Measurements from ENCODE around the gene CARM1.
"Not testable (repeated sequence)": the region's sequence is repeated elsewhere in the genome, so short reads cannot be mapped to it uniquely, and the experiment has no call there.

CARM1 gene

DNA sequence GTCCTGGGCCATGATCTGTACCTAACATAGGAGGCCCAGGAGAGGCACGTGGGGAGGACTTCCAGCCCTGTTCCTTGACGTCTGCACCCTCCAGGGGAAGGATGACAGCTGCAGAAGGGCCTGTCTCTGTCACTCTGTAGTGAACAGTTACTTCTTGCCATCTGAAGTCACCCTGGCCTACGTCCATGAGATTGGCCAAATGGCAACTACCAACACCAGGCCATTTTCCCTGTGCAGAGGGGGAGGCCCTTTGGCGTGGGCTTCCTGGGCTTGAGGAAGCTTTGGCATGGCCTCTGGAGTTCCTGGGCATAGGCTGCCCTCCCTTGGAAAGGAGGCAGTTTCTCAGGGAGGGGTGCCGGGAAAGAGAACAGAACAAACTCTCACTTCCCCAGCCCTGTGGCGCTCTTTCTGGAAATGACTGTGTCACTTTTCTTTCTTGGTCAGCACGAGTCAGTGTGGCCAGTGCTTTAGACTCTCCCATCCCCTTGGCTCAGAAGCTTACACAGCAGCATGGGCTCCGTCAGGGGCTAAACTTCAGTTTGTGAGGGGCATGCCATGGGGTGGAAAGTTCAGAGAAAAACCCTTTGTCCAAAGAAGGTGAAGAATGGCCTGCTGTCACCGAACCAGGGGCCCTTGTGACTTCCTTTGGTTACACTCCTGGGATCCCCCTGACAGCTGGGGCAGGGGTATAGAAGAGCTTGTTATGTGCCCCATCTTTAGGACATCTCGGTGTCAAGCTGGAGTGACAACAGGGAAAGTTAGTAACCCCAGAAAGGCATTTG, 5.3 kb downstream of the CARM1 start:
- no peak for DNase-seq

DNA sequence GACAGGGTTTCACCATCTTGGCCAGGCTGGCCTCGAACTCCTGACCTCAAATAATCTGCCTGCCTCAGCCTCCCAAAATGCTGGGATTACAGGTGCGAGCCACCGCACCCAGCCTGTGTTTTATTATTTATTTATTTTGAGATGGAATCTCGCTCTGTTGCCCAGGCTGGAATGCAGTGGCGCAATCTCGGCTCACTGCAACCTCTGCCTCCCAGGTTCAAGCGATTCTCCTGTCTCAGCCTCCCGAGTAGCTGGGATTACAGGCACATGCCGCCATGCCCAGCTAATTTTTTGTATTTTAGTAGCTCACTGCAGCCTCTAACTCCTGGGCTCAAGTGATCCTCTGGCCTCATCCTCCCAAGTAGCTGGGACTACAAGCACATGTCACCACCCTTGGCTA, 6.3 kb downstream of the CARM1 start:
- DNase-seq: not testable (repeated sequence)

DNA sequence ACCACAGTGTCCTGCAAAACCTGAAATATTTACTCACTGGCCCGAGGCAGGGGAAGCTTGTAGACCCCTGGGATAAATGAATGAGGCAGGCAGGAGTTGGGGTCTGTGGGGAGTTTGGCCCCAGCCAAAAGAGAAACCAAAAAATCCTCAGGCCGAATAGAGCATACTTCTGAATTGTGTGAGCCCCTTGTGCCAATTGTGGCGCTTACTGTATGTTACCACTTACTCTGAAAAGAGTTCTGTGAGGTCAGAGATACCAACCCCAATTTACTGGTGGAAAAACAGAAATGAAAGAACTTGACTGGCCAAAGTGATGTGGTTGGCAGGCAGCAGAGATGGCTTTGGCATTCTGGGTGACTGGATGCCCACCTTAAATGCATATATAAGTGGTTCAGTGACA, 6.9 kb downstream of the CARM1 start:
- DNase-seq: no peak

DNA sequence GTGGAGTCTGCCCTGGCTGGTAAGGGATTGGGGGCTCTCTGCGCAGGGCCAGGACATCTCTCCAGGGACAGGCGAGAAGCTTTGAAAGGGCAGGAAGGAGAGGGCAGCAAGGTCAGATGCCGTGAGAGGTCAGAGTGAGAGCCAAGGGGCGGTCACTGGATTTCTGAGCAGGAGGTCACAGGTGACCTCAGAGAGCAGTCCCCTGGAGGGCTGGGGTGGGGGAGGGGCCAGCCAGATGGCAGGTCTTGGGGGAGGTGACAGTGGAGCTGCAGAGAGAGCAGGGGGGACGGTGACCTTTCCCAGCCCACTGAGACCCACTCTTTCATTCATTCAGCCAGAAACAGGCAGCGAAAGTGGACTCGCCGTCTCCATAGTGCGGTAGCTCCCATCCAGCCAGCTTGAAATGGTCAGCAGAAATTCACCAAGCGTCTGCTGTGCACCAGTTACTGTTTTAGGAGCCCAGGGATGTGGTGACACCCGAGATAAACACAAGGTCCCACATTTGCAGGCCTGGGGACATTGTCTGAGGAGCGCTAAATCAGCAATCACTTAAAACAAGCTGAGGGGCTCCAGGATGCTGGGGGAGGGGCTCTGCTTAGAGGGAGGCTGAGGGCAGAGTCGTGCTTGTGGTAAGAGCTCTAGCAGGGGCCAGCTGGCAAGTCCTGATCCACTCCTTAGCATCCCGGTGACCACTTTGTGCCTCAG, 10.2 kb downstream of the CARM1 start:
- DNase-seq: no peak

DNA sequence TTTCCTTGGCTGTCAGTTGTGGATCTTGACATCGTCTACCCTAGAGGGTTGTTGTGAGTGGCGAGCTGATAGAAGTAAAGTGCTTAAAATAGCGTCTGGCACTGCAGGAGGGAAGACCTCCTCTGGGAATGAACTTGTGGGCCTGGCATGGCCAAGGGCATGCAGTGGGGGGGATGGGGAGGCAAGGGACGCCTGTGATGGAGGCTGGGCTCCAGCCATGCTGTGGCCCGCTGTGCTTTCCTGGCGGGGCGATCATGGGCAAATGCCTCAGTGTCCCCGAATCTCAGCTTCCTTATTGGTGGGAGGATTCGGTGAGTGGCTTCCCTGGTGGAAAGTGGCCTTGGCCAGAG, 10.7 kb downstream of the CARM1 start:
- no peak for DNase-seq

DNA sequence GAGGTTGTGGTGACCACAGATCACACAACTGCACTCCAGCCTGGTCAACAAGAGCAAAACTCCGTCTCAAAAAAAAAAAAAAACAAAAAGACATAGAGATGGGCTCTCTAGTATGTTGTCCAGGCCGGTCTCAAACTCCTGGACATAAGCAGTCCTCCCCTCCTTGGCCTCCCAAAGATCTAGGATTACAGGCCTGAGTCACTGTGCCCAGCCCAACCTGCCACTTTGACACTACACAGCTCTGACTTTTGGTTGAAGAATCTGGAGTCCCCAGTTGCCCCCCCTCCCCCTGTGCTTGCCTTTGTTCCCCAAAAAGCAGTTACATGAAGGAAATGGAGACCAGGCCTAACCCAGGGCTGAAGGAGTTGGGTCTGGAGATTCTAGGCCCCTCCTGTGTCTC, 12.9 kb downstream of the CARM1 start:
- DNase-seq: no peak

DNA sequence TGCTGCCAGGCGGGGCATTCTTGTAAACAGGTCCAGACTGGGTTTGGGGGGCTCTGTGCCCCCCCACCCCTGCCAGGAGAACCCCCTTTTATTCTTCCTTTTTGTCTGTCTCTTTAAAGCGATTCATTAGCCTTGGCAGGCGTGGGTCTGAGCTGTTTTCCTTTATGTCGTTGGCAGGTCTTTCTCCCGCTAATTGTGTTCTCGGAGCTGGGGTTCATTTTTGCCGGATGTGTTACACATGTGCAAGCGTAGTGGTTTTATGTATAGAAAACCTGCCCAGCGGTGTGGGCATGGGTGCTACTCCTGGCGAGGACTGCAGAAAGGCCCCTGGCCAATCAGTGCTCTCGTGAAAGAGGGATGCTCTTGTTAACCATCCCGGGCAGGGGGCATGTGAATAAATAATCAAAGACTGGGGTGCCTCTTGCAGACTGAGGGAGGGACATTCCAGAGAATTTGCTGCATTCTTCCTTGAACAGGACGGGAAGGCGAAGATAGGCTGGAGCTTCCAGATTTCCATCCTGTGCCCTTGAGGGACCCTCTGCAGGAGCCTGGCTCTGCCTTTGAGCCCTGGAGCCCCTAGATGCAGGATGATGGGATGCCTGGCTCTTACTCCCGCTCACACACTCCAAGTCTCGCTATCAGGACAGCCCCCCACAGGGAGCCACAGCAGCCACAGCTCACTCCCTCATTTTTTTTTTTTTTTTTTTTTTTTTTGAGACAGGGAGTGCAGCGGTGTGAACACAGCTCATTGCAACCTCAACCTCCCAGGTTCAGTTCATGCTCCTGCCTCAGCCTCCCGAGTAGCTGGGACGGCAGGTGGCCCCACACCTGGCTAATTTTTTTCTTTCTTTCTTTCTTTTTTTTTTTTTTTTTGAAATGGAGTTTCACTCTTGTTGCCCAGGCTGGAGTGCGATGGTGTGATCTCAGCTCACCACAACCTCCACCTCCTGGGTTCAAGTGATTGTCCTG, 14.1 kb downstream of the CARM1 start:
- no peak for DNase-seq

DNA sequence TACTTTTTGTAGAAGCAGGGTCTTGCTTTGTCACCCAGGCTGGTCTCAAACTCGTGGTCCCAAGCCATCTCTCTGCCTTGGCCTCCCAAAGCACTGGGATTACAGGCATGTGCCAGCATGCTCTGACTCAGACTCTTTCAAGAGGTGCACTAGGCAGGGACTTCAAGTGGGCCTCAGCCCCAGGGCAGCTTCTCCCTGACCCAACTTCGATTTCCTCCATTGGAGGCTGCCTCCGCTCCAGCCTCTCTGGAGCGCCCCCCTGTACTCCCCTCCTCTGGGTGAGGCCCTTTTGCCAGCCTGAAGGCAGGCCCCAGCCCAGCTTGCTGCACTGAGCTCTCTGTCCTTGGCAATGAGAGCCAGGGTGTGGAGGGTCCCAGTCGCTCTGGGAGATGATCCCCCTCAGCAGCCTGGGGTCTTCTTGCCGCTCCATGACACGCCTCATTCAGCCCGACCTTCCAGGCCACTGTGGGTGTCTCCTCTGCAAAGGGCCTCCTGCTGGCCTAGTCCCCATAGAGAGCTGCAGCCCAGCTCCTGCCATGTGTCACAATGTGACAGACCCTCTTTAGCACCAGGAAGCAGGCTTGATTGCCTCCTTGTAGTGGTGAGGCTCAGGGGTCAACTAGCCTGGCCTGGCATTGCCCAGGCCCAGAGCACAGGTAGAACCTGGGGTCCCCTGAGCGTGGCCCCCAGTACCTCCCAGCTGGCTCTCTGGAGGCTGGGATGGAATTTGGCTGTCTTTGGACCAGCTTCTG, 16.4 kb downstream of the CARM1 start:
- DNase-seq: no peak

DNA sequence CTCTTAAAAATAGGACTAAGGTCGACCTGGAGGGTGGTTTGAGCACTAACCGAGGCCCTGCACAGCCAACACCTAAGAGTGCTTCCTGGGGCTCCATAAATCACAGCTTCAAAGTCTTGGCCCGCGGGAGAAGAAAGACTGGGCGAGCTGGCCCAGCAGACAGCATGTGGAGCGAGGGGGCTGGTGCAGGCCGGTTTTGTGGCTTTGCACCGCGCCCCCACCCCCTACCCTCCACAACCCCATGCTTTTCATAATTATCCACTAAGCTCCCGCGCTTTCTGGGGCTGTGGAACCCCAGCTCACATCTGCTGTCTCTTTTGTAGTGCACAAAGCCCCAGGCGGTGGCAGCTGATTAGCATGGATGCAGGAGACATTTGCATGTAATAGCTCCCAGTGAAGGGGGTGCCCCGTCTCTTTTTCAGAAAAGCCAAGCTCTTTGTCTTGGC, 17.1 kb downstream of the CARM1 start:
- no peak for DNase-seq

DNA sequence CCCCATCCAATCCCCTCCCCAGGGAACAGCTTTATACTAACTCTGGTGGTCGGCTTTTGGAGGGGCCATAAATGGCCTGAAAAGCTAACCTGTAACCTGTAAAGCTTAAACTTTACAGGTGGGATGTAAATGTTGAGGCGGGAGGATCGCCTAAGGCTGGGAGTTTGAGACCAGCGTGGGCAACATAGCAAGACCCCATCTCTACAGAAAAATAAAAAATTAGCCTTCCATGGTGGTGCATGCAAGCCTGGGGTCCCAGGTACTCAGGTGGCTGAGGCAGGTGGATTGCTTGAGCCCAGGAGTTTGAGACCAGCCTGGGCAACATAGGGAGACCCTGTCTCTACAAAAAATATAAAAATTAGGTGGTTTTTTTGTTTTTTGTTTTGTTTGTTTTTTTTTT, 18.5 kb downstream of the CARM1 start:
- DNase-seq: no peak

DNA sequence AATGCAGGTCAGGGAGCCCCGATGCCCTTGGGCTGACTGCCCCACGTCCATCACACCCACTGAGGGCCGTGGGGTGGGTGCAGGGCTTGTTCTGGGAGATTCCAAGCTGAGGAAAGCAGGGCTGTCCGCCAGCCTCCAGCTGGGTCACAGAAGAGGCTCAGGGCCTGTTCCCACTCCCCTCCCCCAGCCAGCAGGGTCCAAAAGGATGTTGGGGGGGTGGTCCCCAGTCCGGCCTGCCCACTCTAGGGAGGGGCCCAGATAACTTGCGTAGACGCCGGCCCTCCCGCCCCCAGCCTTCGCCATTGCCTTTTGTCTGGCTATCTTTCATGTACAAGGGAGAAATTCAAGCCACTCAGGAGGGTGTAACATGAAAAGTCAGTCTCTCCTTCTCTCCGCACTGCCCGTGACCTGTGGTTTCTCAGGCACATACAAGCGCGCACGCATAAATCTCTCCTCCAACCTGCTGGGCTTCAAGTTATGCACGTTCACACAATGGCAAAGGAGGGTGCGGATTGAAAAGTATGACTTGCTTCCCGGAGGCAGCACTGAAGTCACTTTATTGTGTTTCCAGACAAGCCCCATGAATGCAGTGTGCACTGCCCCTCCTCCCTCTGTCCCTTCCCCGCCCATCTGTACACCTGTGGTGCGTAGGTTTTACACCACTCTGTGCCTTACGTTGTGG, 20.2 kb downstream of the CARM1 start:
- DNase-seq: no peak

DNA sequence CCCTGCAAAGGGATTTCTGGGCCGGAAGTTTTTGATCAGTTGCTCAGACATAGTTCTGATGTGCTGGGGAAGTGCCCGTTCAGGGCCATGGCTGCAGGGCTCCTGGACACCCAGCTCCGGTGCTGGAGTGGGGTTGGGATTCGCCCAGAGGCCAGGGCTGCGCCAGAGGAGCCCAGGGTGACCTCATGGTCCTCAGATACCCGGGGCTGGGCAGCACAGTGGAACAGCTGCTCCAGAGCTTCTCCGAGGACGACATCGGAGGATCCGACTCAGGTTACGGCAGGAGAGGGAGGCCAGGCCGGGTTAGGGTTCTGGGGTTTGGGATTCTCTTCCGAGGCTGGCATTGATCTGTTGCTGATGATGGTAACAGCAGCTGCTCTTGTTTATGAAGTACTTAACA, 20.9 kb downstream of the CARM1 start:
- no peak for DNase-seq

DNA sequence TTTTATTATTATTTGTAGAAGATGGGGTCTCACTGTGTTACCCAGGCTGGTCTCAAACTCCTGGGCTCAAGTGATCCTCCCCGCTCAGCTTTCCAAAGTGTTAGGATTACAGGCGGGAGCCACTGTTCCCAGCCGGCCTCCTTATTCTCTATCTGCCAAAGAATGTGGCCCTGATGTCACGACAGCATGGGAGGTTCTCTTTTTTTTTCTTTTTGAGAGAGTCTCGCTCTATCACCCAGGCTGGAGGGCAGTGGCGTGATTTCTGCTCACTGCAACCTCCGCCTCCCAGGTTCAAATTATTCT, 23.5 kb downstream of the CARM1 start:
- DNase-seq: no peak

DNA sequence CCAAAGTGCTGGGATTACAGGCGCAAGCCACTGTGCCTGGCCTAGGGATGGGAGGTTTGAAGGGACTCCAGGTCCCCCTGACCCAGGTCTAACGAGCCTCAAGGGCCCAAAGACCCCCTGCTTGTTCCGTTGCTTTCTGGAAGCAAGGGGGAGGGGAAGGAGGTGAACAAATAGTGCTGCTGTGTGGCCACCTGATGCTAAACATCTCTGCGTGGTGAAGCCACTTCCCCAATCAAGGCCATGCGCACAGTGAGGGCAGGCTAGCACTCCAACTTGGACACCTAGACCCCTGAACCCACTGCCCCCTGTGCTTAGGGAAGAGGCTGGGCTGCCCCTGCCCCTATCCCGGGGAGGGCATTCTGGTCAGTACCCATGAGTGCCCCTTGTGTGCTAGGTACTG, 24.0 kb downstream of the CARM1 start:
- DNase-seq: no peak

DNA sequence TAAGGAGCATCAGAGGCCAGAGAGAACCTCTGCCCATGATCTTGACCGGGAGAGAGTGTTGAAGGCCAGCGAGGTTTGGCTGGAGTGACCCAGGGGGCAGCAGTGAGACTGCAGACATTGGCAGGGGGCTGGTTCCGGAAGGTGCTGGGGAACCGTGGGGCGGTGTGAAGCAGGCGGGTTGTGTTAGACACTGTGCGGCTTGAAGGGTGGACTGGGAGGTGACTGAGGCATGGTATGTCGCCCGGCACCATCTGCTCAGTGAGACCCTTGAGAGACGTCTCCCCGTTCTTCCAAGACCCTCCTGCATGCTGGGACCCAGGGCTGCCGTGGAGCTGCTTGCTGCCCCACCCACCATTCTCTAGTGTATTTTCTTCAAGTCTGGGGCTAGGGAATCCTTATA, 24.6 kb downstream of the CARM1 start:
- DNase-seq: no peak

DNA sequence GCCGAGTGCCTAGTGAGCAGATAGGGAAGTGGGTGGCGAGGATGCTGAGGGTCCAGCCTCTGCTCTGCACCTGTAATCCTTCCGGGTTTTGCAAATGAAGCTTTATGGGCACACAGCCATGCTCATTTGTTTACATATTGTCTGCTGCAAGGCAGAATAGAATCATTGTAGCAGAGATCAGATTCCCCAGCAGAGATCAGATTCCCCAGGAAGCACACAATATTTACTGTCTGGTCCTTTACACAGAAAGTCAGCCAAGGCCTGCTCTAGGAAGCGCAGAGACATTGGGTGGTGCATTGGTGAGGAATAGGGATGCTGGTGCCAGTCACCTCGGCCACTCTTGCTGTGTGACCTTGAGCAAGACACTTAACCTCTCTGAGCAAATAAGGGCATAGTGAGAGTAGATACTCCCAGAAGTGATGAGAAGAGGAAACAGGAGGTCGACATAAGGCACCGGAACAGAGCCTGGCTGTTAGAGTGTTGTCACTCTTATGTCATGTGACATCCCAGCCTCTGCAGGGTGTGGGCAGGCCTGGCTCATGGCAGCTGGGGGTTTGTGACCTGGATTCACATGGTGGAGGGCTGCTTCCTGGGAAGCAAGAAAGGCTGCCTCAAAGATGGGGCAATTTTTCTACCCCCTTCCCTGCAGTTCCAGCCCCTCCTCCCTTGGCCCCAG, 25.6 kb downstream of the CARM1 start:
- DNase-seq: no peak

DNA sequence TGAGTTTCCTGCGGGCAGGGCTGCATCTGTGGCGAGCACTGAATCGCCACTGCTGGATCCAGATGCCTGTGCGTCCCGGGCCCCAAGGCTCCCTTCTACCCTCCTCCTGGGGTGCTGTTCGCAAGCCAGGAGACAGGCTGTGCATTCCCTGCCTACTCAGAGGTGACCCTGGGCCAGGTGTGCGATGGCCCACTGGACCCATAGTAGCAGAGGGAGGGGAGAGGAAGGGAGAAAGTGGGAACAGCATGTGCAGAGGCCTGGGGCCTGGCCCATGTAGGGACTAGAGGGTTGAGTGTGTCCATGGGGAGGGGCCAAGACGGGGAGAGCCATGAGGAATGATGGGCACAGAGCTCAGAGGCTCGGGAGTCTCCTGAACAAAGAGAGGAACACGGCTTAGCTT, 27.3 kb downstream of the CARM1 start:
- no peak for DNase-seq

DNA sequence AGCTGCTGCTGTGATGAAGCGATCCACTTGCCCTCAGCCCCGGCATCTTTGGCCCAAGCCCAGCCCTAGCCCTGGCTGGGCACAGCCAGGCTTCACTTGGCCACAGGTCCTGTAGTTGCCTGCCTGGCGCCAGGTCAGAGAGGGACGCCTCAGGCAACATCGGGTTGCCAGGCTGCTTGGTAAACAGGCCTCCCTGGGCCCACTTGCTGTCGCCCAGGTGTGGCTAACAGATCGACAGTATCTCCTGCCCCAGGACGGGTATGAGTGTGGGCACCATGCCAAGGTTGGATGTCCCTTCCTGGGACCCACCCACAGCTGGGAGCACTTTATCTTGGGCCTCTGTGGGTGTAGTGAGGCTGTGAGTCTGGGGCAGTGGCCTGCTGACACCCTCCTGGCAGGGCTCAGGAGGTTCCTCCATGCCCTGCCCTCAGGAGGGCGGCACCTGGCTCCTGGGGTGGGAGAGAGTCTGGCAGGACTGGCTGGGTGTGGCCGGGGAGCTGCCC, 27.8 kb downstream of the CARM1 start:
- DNase-seq: no peak

DNA sequence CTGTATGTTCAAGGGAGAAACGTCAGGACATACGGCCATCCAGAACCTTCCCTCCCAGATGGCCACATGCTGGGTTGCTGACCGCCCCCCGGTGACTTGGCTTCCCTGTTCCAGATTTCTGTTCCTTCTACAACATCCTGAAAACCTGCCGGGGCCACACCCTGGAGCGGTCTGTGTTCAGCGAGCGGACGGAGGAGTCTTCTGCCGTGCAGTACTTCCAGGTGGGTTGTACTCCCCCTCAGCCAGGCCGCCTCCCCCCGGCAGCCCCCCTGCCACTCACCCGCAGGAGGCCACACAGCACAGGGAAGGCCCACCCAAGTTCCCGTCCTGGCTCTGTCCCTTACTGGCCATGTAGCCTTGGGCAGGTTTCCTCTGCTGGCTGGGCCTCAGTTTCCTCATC, 36.6 kb downstream of the CARM1 start:
- no peak for DNase-seq

DNA sequence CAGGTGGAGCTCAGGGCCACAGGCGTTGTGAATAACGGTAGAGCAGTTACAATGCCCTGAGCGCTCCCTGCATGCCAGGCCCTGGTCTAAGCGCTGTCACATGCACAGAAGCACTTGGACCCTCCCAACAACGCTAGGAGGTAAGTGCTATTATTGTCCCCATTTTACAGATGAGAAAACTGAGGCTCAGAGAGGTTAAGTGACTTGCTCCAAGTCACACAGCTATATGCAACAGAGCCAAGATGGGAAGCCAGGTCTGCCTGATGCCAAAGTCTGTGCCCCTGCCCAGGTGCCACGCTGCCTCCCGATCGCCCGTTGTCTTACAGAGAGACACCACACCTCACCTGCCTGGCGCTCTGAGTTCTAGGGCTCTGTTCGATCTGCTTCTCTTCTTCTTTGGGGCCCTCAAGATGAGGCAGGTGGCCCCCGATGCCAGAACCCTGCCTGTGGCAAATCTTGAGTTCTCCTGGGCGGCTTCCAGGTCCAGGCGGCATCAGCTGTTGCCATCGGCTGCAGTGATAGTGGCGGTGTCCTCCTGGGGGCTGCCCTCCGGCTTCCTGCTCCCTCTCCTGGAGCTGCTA, 37.1 kb downstream of the CARM1 start:
- no peak for DNase-seq

All from activated T-cell treated with anti-CD3 and anti-CD28 coated beads for 4 hours (primary cell).